ENCODE measurements around the gene CYTH1. TPM values are rescaled to one million over a fixed set of nuclear protein-coding genes. Genes with fewer than 3 reads are reported as not detected.

Gene CYTH1
- total RNA-seq, 1 donor from 2014 or later = 25.0 TPM

- DNase-seq (ENCODE audit: low read depth) (no peak), FAIRE-seq (no peak)
- Histone ChIP-seq H3K4me3 (ENCODE audit: insufficient read depth, low read depth, low read length) (no peak overlapping the region), H3K27ac (ENCODE audit: low read depth, low read length) (no peak overlapping the region), H3K79me2 (ENCODE audit: insufficient read depth, low read length) (peaks cover 23% of the 10 kb centered on the region), H3K9ac (ENCODE audit: low read length) (no peak overlapping the region), H3K4me2 (ENCODE audit: low read length) (no peak overlapping the region), H3K36me3 (ENCODE audit: insufficient read depth, low read length) (peaks cover 66% of the 10 kb centered on the region), H3K4me1 (ENCODE audit: insufficient read depth, low read length) (peaks cover 17% of the 10 kb centered on the region), H3K9me3 (ENCODE audit: insufficient read depth, low read depth, low read length) (no peaks in the 10 kb centered on the region), H4K20me1 (ENCODE audit: insufficient read depth, low read length) (peaks cover 19% of the 10 kb centered on the region), H2AFZ (ENCODE audit: low read depth, low read length) (no peak overlapping the region), H3K27me3 (ENCODE audit: insufficient read depth, low read length) (no peaks in the 10 kb centered on the region)
- no peak overlapping the region for H3K4me3 Mint-ChIP-seq (ENCODE audit: unreplicated experiment)
- no peak overlapping the region for H3K27ac Mint-ChIP-seq (ENCODE audit: unreplicated experiment)
- TF ChIP-seq, protein P1, sequence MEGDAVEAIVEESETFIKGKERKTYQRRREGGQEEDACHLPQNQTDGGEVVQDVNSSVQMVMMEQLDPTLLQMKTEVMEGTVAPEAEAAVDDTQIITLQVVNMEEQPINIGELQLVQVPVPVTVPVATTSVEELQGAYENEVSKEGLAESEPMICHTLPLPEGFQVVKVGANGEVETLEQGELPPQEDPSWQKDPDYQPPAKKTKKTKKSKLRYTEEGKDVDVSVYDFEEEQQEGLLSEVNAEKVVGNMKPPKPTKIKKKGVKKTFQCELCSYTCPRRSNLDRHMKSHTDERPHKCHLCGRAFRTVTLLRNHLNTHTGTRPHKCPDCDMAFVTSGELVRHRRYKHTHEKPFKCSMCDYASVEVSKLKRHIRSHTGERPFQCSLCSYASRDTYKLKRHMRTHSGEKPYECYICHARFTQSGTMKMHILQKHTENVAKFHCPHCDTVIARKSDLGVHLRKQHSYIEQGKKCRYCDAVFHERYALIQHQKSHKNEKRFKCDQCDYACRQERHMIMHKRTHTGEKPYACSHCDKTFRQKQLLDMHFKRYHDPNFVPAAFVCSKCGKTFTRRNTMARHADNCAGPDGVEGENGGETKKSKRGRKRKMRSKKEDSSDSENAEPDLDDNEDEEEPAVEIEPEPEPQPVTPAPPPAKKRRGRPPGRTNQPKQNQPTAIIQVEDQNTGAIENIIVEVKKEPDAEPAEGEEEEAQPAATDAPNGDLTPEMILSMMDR (IDR thresholded peaks at IDR 0.05; ENCODE audit: insufficient read depth, low read depth, low read length) = no peak
- no peak for TF ChIP-seq EZH2 (IDR thresholded peaks at IDR 0.05; ENCODE audit: insufficient read depth, low read length)
- H3K4me1 Mint-ChIP-seq (ENCODE audit: low read depth, unreplicated experiment) = peaks cover 13% of the 10 kb centered on the region
- H3K36me3 Mint-ChIP-seq (ENCODE audit: low read depth, unreplicated experiment) = peaks cover 31% of the 10 kb centered on the region
- H3K9me3 Mint-ChIP-seq (ENCODE audit: unreplicated experiment) = no peaks in the 10 kb centered on the region
- H3K27me3 Mint-ChIP-seq (ENCODE audit: low read depth, unreplicated experiment) = no peaks in the 10 kb centered on the region
Observed at GRCh38 chr17:78818152-78818846, 36.2 kb upstream of the CYTH1 start.

GRCh38 chr17:78817123-78817522 lies 35.0 kb upstream of the CYTH1 start:
- DNase-seq (ENCODE audit: low read depth) (no peak), FAIRE-seq (no peak)
- Mint-ChIP-seq H3K4me3 (ENCODE audit: unreplicated experiment) (no peak overlapping the region), H3K9me3 (ENCODE audit: unreplicated experiment) (no peaks in the 10 kb centered on the region), H3K27ac (ENCODE audit: unreplicated experiment) (no peak overlapping the region), H3K27me3 (ENCODE audit: low read depth, unreplicated experiment) (no peaks in the 10 kb centered on the region), H3K4me1 (ENCODE audit: low read depth, unreplicated experiment) (peaks cover 4% of the 10 kb centered on the region), H3K36me3 (ENCODE audit: low read depth, unreplicated experiment) (peaks cover 26% of the 10 kb centered on the region)
- Histone ChIP-seq H3K27me3 (ENCODE audit: insufficient read depth, low read length) (no peaks in the 10 kb centered on the region), H3K36me3 (ENCODE audit: insufficient read depth, low read length) (peaks cover 74% of the 10 kb centered on the region), H3K9ac (ENCODE audit: low read length) (no peak overlapping the region), H3K4me2 (ENCODE audit: low read length) (no peak overlapping the region), H3K27ac (ENCODE audit: low read depth, low read length) (no peak overlapping the region), H3K4me1 (ENCODE audit: insufficient read depth, low read length) (peaks cover 5% of the 10 kb centered on the region), H3K9me3 (ENCODE audit: insufficient read depth, low read depth, low read length) (no peaks in the 10 kb centered on the region), H3K79me2 (ENCODE audit: insufficient read depth, low read length) (peaks cover 21% of the 10 kb centered on the region), H4K20me1 (ENCODE audit: insufficient read depth, low read length) (peaks cover 13% of the 10 kb centered on the region), H2AFZ (ENCODE audit: low read depth, low read length) (no peak overlapping the region), H3K4me3 (ENCODE audit: insufficient read depth, low read depth, low read length) (no peak overlapping the region)
- no peak for TF ChIP-seq EZH2 (IDR thresholded peaks at IDR 0.05; ENCODE audit: insufficient read depth, low read length)
- TF ChIP-seq, protein P1 (IDR thresholded peaks at IDR 0.05; ENCODE audit: insufficient read depth, low read depth, low read length) = no peak

DNA sequence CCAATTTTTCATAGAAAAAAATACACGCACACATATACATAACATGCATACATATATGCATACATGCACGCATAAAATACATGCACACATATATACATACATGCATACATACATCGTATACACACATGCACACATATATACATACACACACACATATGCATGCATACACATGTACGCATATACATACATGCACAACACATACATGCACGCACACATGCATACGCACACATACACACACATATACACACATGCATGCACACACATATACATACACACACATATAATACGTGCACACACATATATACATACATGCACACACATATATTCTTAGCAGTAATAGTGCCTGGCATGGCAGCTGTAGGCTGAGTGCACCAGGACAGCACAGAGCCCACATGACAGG lies 33.6 kb upstream of the CYTH1 start:
- no peak for TF ChIP-seq EZH2 (IDR thresholded peaks at IDR 0.05; ENCODE audit: insufficient read depth, low read length)
- TF ChIP-seq, protein P1 (IDR thresholded peaks at IDR 0.05; ENCODE audit: insufficient read depth, low read depth, low read length) = no peak
- Histone ChIP-seq H4K20me1 (ENCODE audit: insufficient read depth, low read length) (peaks cover 13% of the 10 kb centered on the region), H3K9ac (ENCODE audit: low read length) (no peak overlapping the region), H3K4me1 (ENCODE audit: insufficient read depth, low read length) (no peaks in the 10 kb centered on the region), H3K27ac (ENCODE audit: low read depth, low read length) (no peak overlapping the region), H3K4me3 (ENCODE audit: insufficient read depth, low read depth, low read length) (no peak overlapping the region), H3K36me3 (ENCODE audit: insufficient read depth, low read length) (peaks cover 80% of the 10 kb centered on the region), H3K4me2 (ENCODE audit: low read length) (no peak overlapping the region), H3K9me3 (ENCODE audit: insufficient read depth, low read depth, low read length) (no peaks in the 10 kb centered on the region), H3K79me2 (ENCODE audit: insufficient read depth, low read length) (peaks cover 14% of the 10 kb centered on the region), H3K27me3 (ENCODE audit: insufficient read depth, low read length) (no peaks in the 10 kb centered on the region), H2AFZ (ENCODE audit: low read depth, low read length) (no peak overlapping the region)
- Mint-ChIP-seq H3K27ac (ENCODE audit: unreplicated experiment) (no peak overlapping the region), H3K4me1 (ENCODE audit: low read depth, unreplicated experiment) (no peaks in the 10 kb centered on the region), H3K4me3 (ENCODE audit: unreplicated experiment) (no peak overlapping the region), H3K27me3 (ENCODE audit: low read depth, unreplicated experiment) (no peaks in the 10 kb centered on the region), H3K9me3 (ENCODE audit: unreplicated experiment) (no peaks in the 10 kb centered on the region), H3K36me3 (ENCODE audit: low read depth, unreplicated experiment) (peaks cover 23% of the 10 kb centered on the region)
- DNase-seq (ENCODE audit: low read depth) = no peak
- no peak for FAIRE-seq

Data from astrocyte (in vitro differentiated cells and primary cell).